ENCODE data around the gene SARDH.

The SARDH gene

GRCh38 chr9:133707065-133707762 lies 30.9 kb downstream of the SARDH start:
- H3K27me3 ChIP-seq (ENCODE audit: insufficient read depth, low read length, poor library complexity, severe bottlenecking), result no peaks in the 10 kb centered on the region
- no peak overlapping the region for H3K4me2 ChIP-seq (ENCODE audit: low read depth, low read length, poor library complexity, severe bottlenecking)
- H3K79me2 ChIP-seq (ENCODE audit: insufficient read depth, low read length), result no peaks in the 10 kb centered on the region
- H4K20me1 ChIP-seq (ENCODE audit: insufficient read depth, low read length, poor library complexity, severe bottlenecking), result no peaks in the 10 kb centered on the region
- TF ChIP-seq CTCF (conservative IDR thresholded peaks at IDR 0.05; ENCODE audit: low read length) (no peak), EZH2phosphoT487 (IDR thresholded peaks at IDR 0.05; ENCODE audit: borderline replicate concordance) (no peak)
- no peak overlapping the region for H2AFZ ChIP-seq (ENCODE audit: low read length)
- H3K9ac ChIP-seq (ENCODE audit: low read depth, low read length, poor library complexity, severe bottlenecking), result no peak overlapping the region
- no peaks in the 10 kb centered on the region for H3K36me3 ChIP-seq (ENCODE audit: insufficient read depth, low read length)
- no peaks in the 10 kb centered on the region for H3K4me1 ChIP-seq (ENCODE audit: insufficient read depth, low read length, poor library complexity, severe bottlenecking)
- no peaks in the 10 kb centered on the region for H3K9me3 ChIP-seq (ENCODE audit: insufficient read depth, low read depth, low read length)
- H3K9me2 ChIP-seq (replicated peaks; ENCODE audit: low read depth, low read length), result no peaks in the 10 kb centered on the region
- no peaks in the 10 kb centered on the region for H3F3A ChIP-seq (ENCODE audit: low read depth)
- H3K4me3 ChIP-seq (ENCODE audit: low read length, poor library complexity, severe bottlenecking), result no peak overlapping the region

- H3K9me3 ChIP-seq (ENCODE audit: insufficient read depth, low read depth, low read length), result no peaks in the 10 kb centered on the region
- no peak overlapping the region for H2AFZ ChIP-seq (ENCODE audit: low read length)
- H3K36me3 ChIP-seq (ENCODE audit: insufficient read depth, low read length), result no peaks in the 10 kb centered on the region
- no peaks in the 10 kb centered on the region for H3K79me2 ChIP-seq (ENCODE audit: insufficient read depth, low read length)
- TF ChIP-seq EZH2phosphoT487 (IDR thresholded peaks at IDR 0.05; ENCODE audit: borderline replicate concordance) (no peak), CTCF (conservative IDR thresholded peaks at IDR 0.05; ENCODE audit: low read length) (no peak)
- no peak overlapping the region for H3K9ac ChIP-seq (ENCODE audit: low read depth, low read length, poor library complexity, severe bottlenecking)
- no peak overlapping the region for H3K4me3 ChIP-seq (ENCODE audit: low read length, poor library complexity, severe bottlenecking)
- no peaks in the 10 kb centered on the region for H3K4me1 ChIP-seq (ENCODE audit: insufficient read depth, low read length, poor library complexity, severe bottlenecking)
- H3K27me3 ChIP-seq (ENCODE audit: insufficient read depth, low read length, poor library complexity, severe bottlenecking), result no peaks in the 10 kb centered on the region
- H3K4me2 ChIP-seq (ENCODE audit: low read depth, low read length, poor library complexity, severe bottlenecking), result no peak overlapping the region
- H3K9me2 ChIP-seq (replicated peaks; ENCODE audit: low read depth, low read length), result no peaks in the 10 kb centered on the region
- H4K20me1 ChIP-seq (ENCODE audit: insufficient read depth, low read length, poor library complexity, severe bottlenecking), result no peaks in the 10 kb centered on the region
- no peaks in the 10 kb centered on the region for H3F3A ChIP-seq (ENCODE audit: low read depth)
Measured at GRCh38 chr9:133706307-133707050, 31.7 kb downstream of the SARDH start.

GRCh38 chr9:133705576-133705975 lies 32.6 kb downstream of the SARDH start:
- Histone ChIP-seq H3K4me1 (ENCODE audit: insufficient read depth, low read length, poor library complexity, severe bottlenecking) (peaks cover 5% of the 10 kb centered on the region), H3K36me3 (ENCODE audit: insufficient read depth, low read length) (no peaks in the 10 kb centered on the region), H3K9me3 (ENCODE audit: insufficient read depth, low read depth, low read length) (no peaks in the 10 kb centered on the region), H3K9ac (ENCODE audit: low read depth, low read length, poor library complexity, severe bottlenecking) (no peak overlapping the region), H3K79me2 (ENCODE audit: insufficient read depth, low read length) (no peaks in the 10 kb centered on the region), H3K4me3 (ENCODE audit: low read length, poor library complexity, severe bottlenecking) (no peak overlapping the region), H3K9me2 (replicated peaks; ENCODE audit: low read depth, low read length) (no peaks in the 10 kb centered on the region), H3K27me3 (ENCODE audit: insufficient read depth, low read length, poor library complexity, severe bottlenecking) (no peaks in the 10 kb centered on the region), H3F3A (ENCODE audit: low read depth) (no peaks in the 10 kb centered on the region), H2AFZ (ENCODE audit: low read length) (no peak overlapping the region), H4K20me1 (ENCODE audit: insufficient read depth, low read length, poor library complexity, severe bottlenecking) (no peaks in the 10 kb centered on the region), H3K4me2 (ENCODE audit: low read depth, low read length, poor library complexity, severe bottlenecking) (no peak overlapping the region)
- TF ChIP-seq CTCF (conservative IDR thresholded peaks at IDR 0.05; ENCODE audit: low read length), result no peak
